HG02610 (cell line): ENCODE results near the gene SLC16A3.

Experiments used
- ATAC-seq: cut with Tn5 transposase; IDR thresholded peaks from one replicate; pipeline ENCODE4 v1.9.1; 2021; ENCODE audit warnings: mild to moderate bottlenecking, moderate library complexity; ENCODE audit not compliant: unreplicated experiment

Gene SLC16A3

GRCh38 chr17:82281076-82281475 lies 52.2 kb downstream of the SLC16A3 start:
- ATAC-seq = no peak

- no peak for ATAC-seq
These were observed 52.8 kb downstream of the SLC16A3 start for GRCh38 chr17:82281502-82282238.

GRCh38 chr17:82282239-82283207 lies 53.7 kb downstream of the SLC16A3 start:
- ATAC-seq = no peak

GRCh38 chr17:82283208-82283749 lies 54.4 kb downstream of the SLC16A3 start:
- no peak for ATAC-seq

- no peak for ATAC-seq
These were observed 56.3 kb downstream of the SLC16A3 start for GRCh38 chr17:82285141-82285540.

GRCh38 chr17:82287013-82287867 lies 58.4 kb downstream of the SLC16A3 start:
- no peak for ATAC-seq

- no peak for ATAC-seq
These were observed 59.3 kb downstream of the SLC16A3 start for GRCh38 chr17:82287868-82288801.
